Measurements from ENCODE around the gene OR4D2.
A peak's percentile ranks its signal among the peaks of the same experiment; 100 is the strongest.

The OR4D2 gene

GRCh38 chr17:58189436-58190146 lies 22.8 kb downstream of the OR4D2 start:
- DNase-seq, result peak in 1 of 2 donors; percentile 29
- peaks cover 0 to 6% (median 0%) of the 10 kb centered on the region in 4 donors for H3K4me1 ChIP-seq
- H3K4me3 ChIP-seq, result no peak overlapping the region
- intact Hi-C loops (cut with DNase I; ENCODE audit: low total_unique reads), result no loop called here
- H3K27me3 ChIP-seq, result peaks cover 0 to 64% of the 10 kb centered on the region in 2 donors
- no peak overlapping the region for H3K27ac ChIP-seq
- H3K9me3 ChIP-seq, result no peaks in the 10 kb centered on the region
- no peak for TF ChIP-seq CTCF (IDR thresholded peaks at IDR 0.05)
- H3K36me3 ChIP-seq, result no peaks in the 10 kb centered on the region

- Histone ChIP-seq H3K27me3 (peaks cover 0 to 63% of the 10 kb centered on the region in 2 donors), H3K4me3 (no peak overlapping the region), H3K9me3 (no peaks in the 10 kb centered on the region), H3K4me1 (peaks cover 0 to 6% (median 0%) of the 10 kb centered on the region in 4 donors), H3K27ac (no peak overlapping the region), H3K36me3 (no peaks in the 10 kb centered on the region)
- intact Hi-C loops (cut with DNase I; ENCODE audit: low total_unique reads), result no loop called here
- TF ChIP-seq CTCF (IDR thresholded peaks at IDR 0.05), result no peak
- DNase-seq, result no peak
Observed at GRCh38 chr17:58191241-58191896, 24.6 kb downstream of the OR4D2 start.

GRCh38 chr17:58192612-58193011 lies 25.8 kb downstream of the OR4D2 start, which contains the start of gene EPX:
EPX (plus strand) TSS chr17:58192726; CDS start chr17:58192847, 121 bp downstream.
- peaks cover 0 to 6% (median 0%) of the 10 kb centered on the region in 4 donors for H3K4me1 ChIP-seq
- no peak for TF ChIP-seq CTCF (IDR thresholded peaks at IDR 0.05)
- H3K4me3 ChIP-seq, result no peak within 1 kb of the TSS
- H3K27ac ChIP-seq, result no peak within 1 kb of the TSS
- H3K36me3 ChIP-seq, result no peaks in the 10 kb centered on the region
- no peak for DNase-seq
- peaks cover 0 to 61% of the 10 kb centered on the region in 2 donors for H3K27me3 ChIP-seq
- intact Hi-C loops (cut with DNase I; ENCODE audit: low total_unique reads), result no loop called here
- no peaks in the 10 kb centered on the region for H3K9me3 ChIP-seq

- DNase-seq, result no peak
- Histone ChIP-seq H3K27ac (no peak overlapping the region), H3K4me3 (no peak overlapping the region), H3K27me3 (peaks cover 0 to 67% of the 10 kb centered on the region in 2 donors), H3K4me1 (peaks cover 0 to 6% (median 0%) of the 10 kb centered on the region in 4 donors), H3K9me3 (no peaks in the 10 kb centered on the region), H3K36me3 (no peaks in the 10 kb centered on the region)
- no peak for TF ChIP-seq CTCF (IDR thresholded peaks at IDR 0.05)
- intact Hi-C loops (cut with DNase I; ENCODE audit: low total_unique reads), result no loop called here
Observed at GRCh38 chr17:58193641-58194255, 27.0 kb downstream of the OR4D2 start.

- H3K27ac ChIP-seq, result no peak overlapping the region
- H3K4me1 ChIP-seq, result peaks cover 0 to 3% (median 0%) of the 10 kb centered on the region in 4 donors
- intact Hi-C loops (cut with DNase I; ENCODE audit: low total_unique reads), result no loop called here
- H3K4me3 ChIP-seq, result no peak overlapping the region
- DNase-seq, result no peak
- no peak for TF ChIP-seq CTCF (IDR thresholded peaks at IDR 0.05)
- peaks cover 0 to 62% of the 10 kb centered on the region in 2 donors for H3K27me3 ChIP-seq
- no peaks in the 10 kb centered on the region for H3K36me3 ChIP-seq
- H3K9me3 ChIP-seq, result no peaks in the 10 kb centered on the region
Observed at GRCh38 chr17:58195518-58196123, 28.8 kb downstream of the OR4D2 start.

All from tibial artery (tissue), 4 donors.